GM21390 (cell line): ENCODE data around the gene RGPD4.

Experiments used
- ATAC-seq: cut with Tn5 transposase; IDR thresholded peaks from one replicate; pipeline ENCODE4 v1.9.1; 2021; ENCODE audit not compliant: unreplicated experiment

RGPD4 gene

DNA sequence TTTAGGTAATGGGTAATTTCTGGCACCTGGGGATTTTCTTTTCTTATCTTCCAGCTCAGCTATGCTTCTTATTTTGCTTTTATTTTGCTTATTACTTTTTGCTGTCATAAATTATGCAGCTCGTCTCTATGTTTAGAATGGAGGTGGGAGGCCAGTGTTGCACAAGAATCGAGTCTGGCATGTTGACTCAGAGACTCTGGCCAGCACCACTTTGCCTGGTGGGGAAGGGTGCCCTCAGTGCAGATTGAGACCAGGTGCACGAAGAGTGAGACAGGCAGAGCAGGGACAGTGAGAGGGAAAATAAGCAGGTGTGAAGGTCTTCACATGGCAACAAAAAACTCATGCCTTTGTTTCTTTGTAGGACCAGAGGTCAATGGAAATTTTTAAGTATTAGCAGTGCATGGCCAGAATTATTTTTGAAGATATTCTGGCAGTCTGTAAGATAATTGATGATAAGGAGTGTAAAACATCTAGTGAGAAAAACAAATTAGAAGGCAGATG is 100.4 kb downstream of the RGPD4 start:
- ATAC-seq = no peak

DNA sequence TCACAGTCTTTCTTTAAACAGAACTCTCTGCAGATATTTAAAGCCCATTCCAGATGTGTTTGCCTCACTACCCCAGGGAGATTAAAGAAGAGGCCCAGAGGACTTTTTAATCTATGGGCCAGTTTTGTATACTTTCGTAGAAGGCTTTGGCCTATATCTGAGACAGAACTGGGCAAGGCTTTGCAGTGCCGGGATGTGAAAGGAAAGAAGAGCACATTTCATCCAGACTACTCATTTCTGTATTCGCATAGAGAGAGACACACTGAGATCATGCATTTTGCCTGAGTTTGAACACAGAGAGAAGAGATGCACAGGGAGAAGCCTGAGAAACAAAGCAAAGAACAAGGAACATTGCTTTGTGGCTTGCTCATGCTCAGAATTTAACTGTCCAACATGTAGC is 104.7 kb downstream of the RGPD4 start:
- ATAC-seq = no peak

- ATAC-seq = no peak
Observed at GRCh38 chr2:107932488-107932887, 105.8 kb downstream of the RGPD4 start.

GRCh38 chr2:107932979-107933378 is 106.3 kb downstream of the RGPD4 start:
- ATAC-seq = no peak

DNA sequence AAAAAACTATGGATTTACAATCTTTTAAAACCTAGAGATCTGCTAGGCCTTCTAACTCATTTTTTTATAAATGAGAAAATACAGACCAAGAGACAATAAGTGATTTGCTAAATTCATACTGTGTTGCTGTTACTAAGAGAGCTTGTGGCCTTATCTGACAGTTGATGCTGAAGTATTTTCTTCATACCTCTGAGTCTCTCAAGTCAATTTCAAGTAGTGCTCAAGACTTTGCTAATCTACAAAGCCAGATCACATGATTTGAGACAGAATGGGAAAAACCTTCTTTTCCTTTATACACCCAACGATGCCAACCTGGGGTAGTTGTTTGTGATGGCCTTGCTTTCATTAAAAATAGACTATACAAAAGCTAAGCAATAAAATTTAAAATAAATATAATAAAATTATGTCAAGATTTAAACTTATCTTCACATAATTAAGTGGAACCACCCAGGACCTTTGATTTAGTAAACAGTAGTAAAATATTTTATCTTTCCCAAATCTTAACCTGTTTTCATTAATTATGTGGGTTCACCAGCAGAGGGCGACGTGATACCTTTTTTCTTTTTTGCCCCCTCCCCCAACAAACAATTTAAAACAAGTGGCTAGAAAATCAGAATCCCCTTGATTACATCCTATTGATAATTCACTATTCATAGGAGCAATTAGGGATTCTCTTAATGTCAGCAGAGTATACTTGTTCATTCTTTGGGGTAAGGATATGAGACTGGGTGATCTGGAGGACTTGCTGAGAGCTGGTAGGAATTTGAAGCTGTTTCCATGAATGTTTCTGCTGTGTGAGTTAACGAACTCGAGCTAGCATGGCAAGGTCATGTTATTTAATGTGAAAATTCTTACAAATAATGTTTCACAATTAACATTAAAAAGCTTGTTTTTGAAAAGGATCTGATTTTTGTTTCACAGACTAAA is 110.0 kb downstream of the RGPD4 start:
- no peak for ATAC-seq
